ENCODE data around the gene POU4F1.

DNA sequence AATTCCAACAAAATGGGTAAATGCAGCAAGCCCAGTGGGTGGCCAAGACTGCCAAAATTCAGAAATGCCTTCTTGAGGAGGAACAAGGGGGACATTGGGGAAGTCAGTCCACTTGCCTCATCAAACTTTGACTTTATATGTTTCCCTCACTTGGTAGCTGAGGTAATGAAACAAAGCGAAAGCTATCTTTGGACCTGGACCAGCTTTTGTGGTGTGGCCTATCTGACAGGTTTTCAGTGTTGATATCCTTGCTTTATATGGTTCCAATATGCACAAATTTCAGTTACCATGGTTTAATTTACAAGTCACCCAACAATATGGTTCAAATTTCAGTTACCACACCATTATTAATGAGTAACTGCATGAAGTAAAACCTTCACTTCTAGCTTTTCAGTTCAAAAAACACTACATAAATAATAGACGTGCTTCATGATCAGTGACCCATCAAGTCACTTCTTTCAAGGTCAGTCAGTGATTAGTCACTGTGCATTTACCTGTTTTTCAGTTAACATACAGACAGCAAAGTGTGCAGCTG is 17.7 kb upstream of the POU4F1 start:
- TF ChIP-seq CTCF (IDR thresholded peaks at IDR 0.05; ENCODE audit: extremely low read depth in 1 of 2, insufficient read depth in 1 of 2, low read depth in 1 of 2, low read length in 2 of 2) (no peak), POLR2AphosphoS5 (IDR thresholded peaks at IDR 0.05; ENCODE audit: insufficient read depth, low read depth, low read length) (no peak), POLR2A (IDR thresholded peaks at IDR 0.05; ENCODE audit: low read depth, low read length) (no peak), FOS (IDR thresholded peaks at IDR 0.05; ENCODE audit: borderline replicate concordance, insufficient read depth, low read length) (no peak), EZH2 (IDR thresholded peaks at IDR 0.05; ENCODE audit: borderline replicate concordance, low read depth, low read length, severe bottlenecking) (no peak), JUN (IDR thresholded peaks at IDR 0.05; ENCODE audit: borderline replicate concordance, insufficient read depth, insufficient read length, low read depth) (no peak)
